ENCODE measurements around the gene FMR1NB.

Gene FMR1NB, protein sequence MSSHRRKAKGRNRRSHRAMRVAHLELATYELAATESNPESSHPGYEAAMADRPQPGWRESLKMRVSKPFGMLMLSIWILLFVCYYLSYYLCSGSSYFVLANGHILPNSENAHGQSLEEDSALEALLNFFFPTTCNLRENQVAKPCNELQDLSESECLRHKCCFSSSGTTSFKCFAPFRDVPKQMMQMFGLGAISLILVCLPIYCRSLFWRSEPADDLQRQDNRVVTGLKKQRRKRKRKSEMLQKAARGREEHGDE

DNA sequence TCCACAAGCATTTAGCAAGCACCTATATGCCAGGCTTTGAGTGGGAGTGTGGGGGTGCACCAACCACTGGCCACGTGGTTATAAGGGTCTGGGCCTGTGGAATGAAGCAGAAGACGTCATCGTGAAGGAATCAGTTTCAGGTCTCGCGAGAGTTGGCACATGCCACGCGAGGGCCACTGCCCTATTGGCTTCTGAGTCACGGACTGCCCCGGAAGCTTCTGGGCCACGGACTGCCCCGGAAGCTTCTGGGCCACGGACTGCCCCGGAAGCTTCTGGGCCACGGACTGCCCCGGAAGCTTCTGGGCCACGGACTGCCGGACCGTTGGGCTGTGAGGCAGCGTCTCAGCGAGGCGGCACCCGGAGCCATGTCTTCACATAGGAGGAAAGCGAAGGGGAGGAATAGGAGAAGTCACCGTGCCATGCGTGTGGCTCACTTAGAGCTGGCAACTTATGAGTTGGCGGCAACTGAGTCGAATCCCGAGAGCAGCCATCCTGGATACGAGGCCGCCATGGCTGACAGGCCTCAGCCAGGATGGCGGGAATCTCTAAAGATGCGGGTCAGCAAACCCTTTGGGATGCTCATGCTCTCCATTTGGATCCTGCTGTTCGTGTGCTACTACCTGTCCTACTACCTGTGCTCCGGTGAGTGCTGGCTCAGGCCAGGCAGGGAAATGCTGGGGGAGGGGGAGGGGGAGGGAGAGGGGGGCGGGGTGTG is at the start of gene FMR1NB:
Gene FMR1NB (plus strand): TSS at position 300 of the 715 bp plus-strand sequence. CDS start 66 bp downstream, at position 366.
- no peak for DNase-seq

DNA sequence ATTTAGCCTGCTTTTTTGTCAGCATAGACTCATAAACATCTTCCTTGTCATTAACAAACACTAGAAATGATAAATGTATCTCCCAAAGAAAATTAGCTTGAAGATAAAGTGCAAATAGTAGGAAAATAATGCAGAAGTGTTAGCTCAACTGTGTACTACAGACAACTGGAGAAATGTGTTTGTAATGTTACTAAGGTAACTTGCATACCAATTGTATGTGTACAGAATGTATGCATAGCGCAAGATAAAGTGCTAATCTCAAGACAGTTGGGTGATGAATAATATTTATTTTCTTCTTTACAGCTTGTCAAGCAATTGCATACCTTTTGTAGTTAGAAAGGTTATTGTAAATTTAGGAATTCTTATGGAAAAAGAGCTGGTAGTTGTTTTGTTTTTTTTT is 47.3 kb upstream of the FMR1NB start:
- DNase-seq, result no peak

DNA sequence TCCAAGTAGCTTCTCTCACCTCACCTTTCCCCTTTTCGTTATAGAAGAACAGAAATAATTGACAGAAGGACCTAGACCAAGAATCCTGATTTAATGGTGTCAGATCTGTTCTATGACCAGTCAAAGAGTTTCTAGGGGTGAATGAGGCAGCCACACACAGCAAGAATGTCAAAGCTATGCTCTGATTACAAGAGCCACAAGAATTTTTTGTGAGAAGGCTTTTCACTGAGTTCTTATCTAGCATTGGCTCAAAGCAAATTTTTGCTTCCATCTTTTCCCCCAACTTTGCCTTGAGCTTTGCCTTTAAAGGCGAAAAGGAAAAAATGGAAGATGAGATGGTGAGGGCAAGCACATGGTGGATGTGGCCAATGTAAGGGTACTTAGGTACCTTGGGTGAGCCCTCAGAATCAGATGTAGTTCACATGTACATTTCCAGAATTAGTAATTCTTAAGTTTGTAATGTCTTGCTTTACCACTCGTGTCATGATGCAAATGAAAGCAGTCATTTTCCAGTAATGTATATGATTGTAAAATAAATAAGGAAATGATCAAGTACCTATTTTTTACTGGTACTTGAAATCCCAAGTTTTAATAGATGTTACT is 45.9 kb upstream of the FMR1NB start:
- DNase-seq, result no peak

DNA sequence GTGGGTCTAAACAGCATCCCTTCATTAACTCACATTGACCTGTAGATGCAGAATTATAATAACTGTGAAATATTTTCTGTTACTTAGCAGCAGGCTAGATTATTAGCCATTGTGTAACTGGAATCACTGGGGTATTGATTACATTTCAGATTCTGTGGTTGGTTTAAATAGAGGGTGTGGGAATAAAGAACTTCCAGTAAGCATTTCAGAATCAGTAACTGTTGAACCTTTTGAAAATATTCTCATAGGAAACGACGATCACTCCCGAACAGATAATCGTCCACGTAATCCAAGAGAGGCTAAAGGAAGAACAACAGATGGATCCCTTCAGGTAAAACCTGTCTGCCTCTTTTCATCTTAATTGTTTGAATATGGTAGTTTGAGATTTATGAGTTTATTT is 35.9 kb upstream of the FMR1NB start:
- no peak for DNase-seq

DNA sequence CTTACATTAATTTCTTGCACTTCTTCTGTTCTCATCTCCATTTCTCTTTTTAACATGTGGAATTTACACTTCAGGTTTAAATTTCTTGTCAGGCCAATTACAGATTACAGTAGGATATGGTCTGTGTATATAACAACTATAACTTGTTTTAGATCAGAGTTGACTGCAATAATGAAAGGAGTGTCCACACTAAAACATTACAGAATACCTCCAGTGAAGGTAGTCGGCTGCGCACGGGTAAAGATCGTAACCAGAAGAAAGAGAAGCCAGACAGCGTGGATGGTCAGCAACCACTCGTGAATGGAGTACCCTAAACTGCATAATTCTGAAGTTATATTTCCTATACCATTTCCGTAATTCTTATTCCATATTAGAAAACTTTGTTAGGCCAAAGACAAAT is 32.6 kb upstream of the FMR1NB start:
- no peak for DNase-seq

DNA sequence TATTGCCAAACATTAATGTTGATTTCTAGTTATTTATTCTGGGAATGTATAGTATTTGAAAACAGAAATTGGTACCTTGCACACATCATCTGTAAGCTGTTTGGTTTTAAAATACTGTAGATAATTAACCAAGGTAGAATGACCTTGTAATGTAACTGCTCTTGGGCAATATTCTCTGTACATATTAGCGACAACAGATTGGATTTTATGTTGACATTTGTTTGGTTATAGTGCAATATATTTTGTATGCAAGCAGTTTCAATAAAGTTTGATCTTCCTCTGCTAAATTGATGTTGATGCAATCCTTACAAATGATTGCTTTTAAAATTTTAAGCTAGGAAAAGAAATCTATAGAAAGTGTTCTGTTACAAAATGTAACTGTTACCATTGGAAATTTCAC is 30.8 kb upstream of the FMR1NB start:
- DNase-seq, result no peak

DNA sequence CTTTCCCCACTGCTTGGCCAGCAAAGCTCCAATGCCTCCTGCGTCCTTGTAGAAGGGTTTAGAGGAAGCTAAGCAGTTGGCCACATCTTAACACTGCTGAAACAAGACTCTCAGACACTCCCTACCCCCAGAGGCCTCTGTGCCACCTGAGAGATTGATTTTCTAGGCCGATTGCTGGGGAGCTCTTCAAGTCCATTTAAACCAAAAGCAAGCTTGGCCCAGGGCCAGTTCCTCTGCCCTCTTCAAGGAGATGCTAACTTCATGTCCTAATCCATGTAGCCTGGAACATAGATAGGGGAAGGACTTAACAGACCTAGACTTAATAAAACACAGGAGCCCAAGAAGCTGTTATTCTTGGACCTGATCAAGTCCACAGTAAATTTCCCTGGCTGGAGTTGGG is 27.2 kb upstream of the FMR1NB start:
- DNase-seq, result no peak

DNA sequence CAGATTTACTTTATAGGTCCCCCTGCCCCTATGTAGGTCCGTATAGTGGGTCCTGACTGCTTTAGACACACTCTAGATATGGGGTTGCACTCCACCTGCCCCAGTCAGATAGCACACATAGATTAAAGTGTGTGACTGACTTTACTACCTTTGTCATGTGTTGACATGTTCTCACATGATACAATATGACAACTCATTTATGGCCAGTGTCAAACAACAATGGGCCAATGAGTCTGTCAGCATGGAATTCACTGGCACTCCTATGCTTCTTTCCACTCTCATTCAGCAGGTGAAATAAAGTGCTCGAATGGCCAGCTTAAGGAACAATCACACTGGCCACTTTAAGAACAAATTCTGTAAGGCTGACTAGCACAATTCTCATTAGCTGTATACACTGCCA is 23.8 kb upstream of the FMR1NB start:
- DNase-seq, result no peak

DNA sequence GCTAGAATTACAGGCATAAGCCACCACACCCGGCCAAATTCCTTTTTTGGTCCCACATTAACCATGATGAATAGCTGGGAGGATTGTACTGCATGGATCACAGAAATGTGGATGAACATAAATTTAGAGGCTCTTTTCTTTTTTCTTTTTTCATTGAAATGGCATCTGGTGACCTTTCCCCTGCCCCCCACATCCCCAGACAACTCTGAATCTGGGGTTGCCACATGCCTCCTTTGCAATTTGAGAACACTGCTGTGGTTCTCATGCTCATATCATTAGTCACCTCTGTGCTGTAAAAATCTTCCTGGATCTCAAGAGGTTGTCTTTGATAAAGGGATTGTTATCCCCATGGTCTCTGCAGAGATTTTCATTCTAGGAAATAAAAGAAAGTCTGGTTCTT is 22.8 kb upstream of the FMR1NB start:
- DNase-seq, result no peak

DNA sequence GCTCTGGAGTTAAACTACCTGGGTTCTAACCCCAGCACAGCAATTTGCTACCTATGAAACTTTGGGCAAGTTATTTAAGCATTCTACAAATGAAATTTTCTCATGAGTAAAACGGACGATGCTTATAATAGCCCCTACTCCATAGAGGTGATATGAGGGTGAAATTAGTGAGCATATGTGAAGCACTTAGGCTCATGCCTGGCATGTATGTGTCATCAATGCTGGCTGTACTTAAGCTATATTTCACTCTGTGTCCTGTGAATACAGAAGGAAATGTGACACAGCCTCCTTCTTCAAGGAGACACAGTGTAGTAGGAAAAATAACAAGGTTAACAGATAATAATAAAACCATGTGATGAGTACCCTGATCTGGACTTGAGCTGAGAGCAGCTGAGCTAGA is 20.4 kb upstream of the FMR1NB start:
- no peak for DNase-seq

DNA sequence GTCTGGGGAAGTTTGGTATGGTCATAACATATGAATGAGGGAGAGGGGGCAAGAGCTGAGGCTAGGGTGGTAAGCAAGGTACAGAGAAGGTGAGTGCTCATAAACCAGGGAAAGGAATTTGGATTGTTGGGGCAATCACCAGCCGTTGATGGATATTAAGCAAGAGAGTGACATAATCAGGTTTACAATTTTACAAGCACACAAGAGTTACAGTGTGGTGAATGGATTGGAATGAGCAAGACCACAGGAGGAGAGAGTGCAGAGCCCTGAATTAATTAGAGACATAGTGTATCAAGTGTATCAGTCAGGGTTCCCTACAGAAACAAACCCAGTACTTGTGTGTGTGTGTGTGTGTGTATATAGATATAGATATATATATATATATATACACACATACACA is 18.7 kb upstream of the FMR1NB start:
- DNase-seq, result no peak

DNA sequence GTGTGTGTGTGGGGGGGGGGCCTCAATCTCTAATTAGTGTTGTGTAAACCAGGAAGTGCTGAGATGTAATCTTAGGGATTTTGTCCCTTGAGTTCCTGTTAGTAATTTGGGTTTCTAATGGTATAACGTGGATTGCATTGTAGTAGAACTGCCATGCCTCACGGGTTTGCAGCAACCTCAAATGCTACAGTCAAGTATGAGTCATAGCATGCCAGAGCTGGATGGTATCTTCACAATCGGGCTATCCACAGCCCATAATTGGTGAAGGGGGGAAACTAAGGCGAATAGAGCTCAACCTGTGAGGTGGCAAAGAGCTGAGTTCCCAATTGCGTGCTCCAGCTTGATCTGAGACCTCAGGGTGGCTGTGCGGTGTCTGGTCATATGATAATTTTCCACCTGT is 2.2 kb upstream of the FMR1NB start:
- no peak for DNase-seq

DNA sequence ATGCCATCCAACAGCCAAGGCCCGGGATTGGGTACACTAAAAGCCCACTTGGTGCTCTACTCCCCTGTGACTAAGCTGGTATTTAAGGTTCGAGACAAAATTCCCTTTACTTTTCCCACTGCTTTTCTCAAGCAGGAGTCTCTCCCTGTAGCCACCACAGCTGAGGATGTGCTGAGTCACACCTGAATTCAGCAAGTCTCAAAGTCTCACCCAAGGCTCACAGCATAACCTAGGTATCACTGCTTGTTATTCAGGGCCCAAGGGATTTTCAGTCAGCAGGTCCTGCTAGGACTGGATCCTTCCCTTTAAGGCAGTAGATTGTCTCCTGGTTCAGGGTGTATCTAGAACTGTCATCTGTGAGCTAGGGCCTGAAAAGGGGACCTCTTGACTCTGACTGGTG is 39.2 kb downstream of the FMR1NB start:
- no peak for DNase-seq

DNA sequence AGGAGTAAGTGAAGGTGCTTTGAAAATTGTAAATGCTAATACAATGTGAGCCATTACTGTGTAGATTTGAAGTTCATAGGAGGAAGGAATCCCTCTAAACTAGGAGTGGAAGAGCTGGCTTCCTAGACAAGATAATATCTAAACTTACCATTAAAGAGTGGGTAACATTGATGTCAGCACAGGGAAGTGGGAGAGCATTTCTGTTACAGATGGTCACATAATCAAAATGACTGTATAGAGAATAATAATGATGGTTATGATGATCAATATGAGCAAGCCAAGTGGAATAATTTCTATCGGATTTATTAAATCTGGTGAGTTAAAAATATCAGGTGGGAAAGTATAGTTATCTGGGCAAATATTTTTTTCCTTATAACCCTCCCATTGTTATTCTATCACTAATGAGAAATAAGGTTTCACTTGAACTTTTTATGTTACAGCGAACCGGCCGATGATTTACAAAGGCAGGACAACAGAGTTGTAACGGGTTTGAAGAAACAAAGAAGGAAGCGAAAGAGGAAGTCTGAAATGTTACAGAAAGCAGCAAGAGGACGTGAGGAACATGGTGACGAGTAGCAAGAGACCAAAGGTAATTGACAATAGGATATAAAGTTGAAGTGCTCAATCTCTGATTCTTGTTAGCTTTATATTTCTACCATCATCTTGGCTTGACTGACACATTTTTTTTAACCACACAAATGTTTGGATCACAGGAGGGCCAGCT is 43.5 kb downstream of the FMR1NB start:
- DNase-seq, result no peak

DNA sequence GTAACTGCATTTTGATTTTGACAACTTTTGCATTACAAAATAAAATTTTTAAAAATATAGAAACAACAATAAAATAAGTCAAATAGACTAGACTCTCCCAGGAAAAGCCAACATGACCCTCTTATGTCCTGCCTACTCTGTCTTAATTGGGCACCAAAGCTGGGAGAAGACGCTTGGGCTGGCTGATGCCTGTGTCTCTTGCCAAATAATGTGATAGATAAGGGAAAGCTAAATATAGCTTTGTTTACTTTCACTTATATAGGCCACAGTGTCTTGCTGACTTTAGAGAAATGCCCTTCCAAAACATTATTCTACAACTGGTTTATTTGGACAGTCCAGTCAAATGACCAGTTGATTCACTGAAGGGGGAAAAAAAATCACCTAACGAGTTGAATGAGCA is 54.2 kb downstream of the FMR1NB start:
- no peak for DNase-seq

DNA sequence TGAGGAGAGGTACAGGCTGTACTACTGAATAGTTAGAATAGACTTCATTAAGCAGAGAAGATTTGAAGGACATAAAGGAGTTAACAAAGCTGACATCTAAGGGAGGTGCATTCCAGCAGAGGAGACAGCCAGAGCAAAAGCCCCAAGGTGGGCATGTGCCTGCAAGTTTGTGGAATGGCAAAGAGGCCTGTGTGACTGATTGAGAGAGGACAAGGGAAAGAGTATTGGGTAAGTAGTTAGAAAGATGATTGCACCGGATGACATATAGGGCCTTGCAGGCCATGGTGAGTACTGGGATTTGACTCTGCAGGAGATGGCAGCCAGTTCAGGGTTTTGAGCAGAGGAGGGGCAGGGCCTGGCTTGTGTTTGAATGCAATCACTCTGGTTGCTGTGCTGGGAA is 55.9 kb downstream of the FMR1NB start:
- DNase-seq, result no peak

DNA sequence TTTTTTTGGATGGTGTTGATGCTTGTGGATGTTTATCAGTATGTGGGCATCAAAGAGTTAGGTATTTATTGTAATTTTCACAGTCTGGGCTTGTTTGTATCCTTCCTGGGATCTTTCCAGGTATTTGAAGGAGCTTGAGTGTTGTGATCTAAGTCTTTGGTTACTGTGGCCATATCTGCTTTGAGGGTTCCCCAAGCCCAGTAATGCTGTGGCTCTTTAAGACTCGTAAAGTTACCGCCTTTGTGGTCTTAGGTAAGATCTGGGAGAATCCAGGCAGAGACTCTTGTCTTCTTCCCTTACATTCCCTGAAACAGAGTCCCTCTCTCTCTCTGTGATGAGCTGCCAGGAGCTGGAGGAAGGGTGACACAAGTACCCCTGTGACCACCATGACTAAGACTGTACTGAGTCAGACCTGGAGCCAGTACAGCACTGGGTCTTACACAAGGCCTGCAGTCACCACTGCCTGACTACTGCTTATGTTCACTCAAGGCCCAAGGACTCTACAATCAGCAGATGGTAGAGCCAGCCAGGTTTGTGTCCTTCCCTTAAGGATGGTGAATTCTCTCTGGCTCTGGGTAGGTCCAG is 62.2 kb downstream of the FMR1NB start:
- DNase-seq, result no peak

DNA sequence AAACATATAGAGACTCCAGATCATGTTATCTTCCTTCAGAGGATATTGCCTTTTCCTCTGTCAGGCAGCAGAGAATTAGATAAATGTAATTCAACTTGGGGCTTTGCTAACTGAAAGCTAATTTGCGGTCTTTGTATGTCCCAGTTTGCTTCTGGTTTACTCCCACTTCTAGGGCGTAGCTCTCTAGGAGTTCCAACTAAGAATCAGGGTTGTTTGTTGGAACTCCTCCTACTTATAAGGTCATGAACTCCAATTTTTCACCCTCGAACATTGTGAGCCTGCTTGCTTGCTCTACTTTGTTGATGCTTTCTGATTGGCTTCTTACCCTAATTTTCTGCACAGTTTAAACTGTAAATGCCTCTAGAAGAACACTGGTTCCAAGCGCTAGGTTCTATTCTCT is 66.1 kb downstream of the FMR1NB start:
- no peak for DNase-seq

DNA sequence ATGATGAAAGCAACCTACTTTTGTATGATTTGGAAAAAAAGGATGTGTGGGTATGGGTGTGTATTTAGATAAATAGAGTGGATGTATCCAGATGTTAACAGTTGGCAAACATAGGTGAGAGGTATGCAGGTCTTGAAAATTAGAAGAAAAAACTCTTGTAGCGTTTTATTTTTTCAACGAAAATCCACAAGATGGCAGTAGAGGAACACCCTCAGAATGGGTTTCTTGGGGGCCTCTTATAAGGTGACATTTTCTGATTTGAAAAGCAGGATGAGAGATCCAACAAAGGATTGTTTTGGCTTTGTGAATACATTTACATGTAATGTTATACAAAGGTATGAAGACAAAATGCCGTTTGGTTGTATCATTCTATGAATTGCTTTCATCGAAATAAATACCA is 68.3 kb downstream of the FMR1NB start:
- DNase-seq, result no peak

DNA sequence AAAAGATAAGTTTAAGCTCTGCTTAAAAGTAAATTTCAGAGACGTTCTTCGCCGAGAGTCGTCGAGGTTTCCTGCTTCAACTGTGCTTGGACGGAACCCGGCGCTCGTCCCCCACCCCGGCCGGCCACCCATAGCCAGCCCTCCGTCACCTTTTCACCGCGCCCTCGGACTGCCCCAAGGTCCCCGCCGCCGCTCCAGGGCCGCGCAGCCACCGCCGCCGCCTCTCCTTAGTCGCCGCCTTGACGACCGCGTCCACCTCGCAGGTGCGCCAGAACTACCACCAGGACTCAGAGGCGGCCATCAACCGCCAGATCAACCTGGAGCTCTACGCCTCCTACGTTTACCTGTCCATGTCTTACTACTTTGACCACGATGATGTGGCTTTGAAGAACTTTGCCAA is 70.8 kb downstream of the FMR1NB start:
- DNase-seq, result no peak

DNA sequence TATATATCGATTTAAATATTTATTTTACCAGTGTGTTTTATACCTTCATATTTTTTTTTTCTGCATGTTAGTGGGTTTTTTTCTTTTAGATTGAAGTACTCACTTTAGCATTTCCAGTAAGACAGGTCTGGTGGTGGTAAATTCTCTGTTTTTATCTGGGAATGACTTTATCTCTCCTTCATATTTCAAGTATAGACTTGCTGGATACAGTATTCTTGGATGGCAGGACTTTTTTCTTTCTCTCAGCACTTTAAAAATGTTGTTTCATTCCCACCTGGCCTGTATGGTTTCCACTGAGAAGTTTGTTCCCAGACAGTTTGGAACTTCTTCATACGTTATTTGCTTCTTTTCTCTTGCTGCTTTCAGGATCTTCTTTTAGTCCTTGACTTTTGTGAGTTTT is 86.1 kb downstream of the FMR1NB start:
- DNase-seq, result no peak

DNA sequence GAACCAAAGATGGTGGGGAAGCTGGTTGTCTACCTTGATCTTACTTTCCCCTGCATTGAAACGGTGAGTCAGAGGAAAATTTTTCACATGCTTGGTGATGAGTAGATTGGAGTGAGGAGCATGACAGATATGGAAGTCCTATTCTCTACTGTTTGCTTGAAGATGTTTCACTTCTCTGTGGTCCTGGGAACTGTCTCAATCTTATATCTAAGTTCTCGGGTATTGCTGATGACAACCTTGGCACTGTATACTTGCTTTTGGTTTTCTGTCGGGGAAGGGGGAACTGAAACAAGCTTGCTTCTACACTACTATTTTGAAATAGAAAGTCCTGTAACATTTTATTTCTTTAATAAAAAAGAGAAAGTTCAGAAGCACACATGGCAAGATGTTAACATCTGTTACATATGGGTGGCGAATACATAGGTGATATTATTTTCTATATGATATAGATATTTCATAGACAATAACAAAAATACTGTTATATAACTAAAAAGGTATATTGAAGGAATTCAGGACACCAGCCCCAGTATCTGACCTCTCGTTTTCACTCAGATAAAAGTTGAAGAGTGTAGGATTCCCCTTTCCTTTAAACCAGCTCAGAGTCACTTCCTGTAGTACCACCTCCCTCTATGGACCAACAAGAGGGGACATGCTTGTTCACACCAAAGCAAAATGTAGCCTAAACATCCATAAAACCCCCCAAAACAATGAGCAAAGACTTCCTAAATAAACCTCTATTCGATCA is 88.8 kb downstream of the FMR1NB start:
- DNase-seq, result no peak

DNA sequence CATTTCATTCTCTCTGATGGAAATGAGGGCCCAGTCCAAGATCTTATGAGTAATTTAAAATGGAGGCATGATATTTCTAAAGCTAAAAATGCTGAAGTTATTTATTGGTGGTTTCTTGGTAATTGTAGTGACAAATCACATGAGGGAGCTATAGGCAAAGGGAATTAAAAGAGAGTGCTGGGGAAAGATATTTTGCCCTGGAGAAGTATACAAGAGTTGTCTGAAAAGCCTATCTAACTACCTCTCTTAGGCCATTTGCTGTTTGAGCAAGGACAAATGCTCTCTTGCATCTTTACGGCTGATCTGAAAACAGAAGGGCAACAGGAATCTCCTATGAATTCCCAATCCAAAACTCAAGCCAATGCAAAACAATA is 89.4 kb downstream of the FMR1NB start:
- DNase-seq, result no peak

Measured in DMS153 (cell line).